ENCODE results near the gene CLEC4M.

DNA sequence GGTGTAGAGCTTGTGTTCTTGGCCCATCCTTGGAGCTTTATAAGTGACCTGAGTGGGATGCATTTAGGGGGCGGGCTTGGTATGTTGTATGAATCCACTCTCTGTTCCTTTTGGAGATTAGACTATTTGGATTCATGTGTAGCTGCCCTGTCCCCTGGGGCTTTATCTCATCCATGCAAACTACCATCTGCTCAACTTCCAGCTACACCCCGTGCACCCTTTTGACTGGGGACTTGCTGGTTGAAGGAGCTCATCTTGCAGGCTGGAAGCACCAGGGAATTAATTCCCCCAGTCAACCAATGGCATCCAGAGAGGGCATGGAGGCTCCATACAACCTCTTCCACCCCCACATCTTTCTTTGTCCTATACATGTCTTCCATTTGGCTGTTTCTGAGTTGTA lies 6.1 kb downstream of the CLEC4M start:
- no peak for TF ChIP-seq POLR2A (IDR thresholded peaks at IDR 0.05)
- TF ChIP-seq, protein P1, sequence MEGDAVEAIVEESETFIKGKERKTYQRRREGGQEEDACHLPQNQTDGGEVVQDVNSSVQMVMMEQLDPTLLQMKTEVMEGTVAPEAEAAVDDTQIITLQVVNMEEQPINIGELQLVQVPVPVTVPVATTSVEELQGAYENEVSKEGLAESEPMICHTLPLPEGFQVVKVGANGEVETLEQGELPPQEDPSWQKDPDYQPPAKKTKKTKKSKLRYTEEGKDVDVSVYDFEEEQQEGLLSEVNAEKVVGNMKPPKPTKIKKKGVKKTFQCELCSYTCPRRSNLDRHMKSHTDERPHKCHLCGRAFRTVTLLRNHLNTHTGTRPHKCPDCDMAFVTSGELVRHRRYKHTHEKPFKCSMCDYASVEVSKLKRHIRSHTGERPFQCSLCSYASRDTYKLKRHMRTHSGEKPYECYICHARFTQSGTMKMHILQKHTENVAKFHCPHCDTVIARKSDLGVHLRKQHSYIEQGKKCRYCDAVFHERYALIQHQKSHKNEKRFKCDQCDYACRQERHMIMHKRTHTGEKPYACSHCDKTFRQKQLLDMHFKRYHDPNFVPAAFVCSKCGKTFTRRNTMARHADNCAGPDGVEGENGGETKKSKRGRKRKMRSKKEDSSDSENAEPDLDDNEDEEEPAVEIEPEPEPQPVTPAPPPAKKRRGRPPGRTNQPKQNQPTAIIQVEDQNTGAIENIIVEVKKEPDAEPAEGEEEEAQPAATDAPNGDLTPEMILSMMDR (IDR thresholded peaks at IDR 0.05): no peak
